Measurements from ENCODE around the gene ASPG. TPM values are rescaled to one million over a fixed set of nuclear protein-coding genes. Genes with fewer than 3 reads are reported as not detected.

ASPG gene
- total and polyA plus RNA-seq, 2 experiments from 2014 or later: not detected

DNA sequence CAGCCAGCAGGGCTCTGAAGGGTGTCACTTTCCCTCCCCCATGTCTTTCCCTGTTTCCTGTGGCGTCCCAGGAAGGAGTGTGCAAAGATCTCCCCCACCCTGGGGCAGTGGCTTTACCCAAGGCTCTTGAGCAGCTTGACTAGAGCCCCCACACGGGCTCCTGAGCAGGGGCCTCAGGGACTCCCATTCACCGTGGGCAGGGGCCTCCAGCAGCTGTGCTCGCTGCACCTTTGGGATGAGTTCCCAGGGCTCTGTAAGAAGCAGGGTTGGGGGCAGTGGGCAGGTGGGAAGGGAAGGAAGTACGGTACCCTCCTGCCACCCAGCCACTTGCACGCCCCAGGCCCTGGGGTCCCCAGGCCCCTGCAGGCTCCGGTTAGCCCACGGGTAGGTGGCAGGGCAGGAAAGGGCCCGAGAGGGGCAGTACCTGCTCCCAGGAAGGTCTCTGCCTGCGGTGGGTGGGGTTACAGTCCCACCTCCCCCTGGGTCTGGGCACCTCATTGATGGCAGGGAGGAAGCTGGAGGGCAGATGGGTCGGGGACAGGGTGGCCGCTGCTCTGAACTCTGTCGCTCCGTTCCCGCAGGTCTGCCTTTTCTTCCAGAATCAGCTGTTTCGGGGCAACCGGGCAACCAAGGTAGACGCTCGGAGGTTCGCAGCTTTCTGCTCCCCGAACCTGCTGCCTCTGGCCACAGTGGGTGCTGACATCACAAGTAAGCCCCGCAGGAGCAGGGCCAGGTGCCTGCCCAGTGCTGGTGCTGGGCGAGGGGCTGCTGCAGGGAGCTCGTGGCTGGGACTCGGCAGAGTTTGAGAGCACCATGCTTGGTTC, 13.0 kb downstream of the ASPG start:
- in situ Hi-C loops (cut with MboI): no loop called here
- no peaks in the 10 kb centered on the region for H3F3A ChIP-seq (ENCODE audit: insufficient read depth)
- H4K20me1 ChIP-seq (ENCODE audit: insufficient read depth): no peaks in the 10 kb centered on the region
- H3K27me3 ChIP-seq (replicated peaks; ENCODE audit: insufficient read depth): no peaks in the 10 kb centered on the region; the same call in 1 of the 2 replicates
- no peak overlapping the region for H3K27ac ChIP-seq
- TF ChIP-seq EZH2phosphoT487 (IDR thresholded peaks at IDR 0.05; ENCODE audit: insufficient read depth, low read depth): no peak
- WGBS, 2 experiments (ENCODE audit: low coverage in 1 of 2, low lambda C conversion rate in 2 of 2, missing lambda C conversion rate in 2 of 2): 56 to 66% methylated on average over 21 to 24 of the region's 25 CpGs
- no peaks in the 10 kb centered on the region for H3K36me3 ChIP-seq (ENCODE audit: low read depth)
- DNase-seq: no peak
- H3K4me3 ChIP-seq: no peak overlapping the region
- H3K4me1 ChIP-seq (ENCODE audit: insufficient read depth): no peaks in the 10 kb centered on the region
- H3K9me3 ChIP-seq (ENCODE audit: low read depth): no peaks in the 10 kb centered on the region
- no peak overlapping the region for H3K9ac ChIP-seq
- no peaks in the 10 kb centered on the region for H3K79me2 ChIP-seq (ENCODE audit: insufficient read depth)
- no peak overlapping the region for H2AFZ ChIP-seq
- H3K9me2 ChIP-seq (ENCODE audit: insufficient read depth): no peaks in the 10 kb centered on the region
- no peak overlapping the region for H3K4me2 ChIP-seq (ENCODE audit: unreplicated experiment)

GRCh38 chr14:104099096-104100041, 13.9 kb downstream of the ASPG start:
- no peaks in the 10 kb centered on the region for H3K36me3 ChIP-seq (ENCODE audit: low read depth)
- no peak for DNase-seq
- no peak overlapping the region for H3K4me3 ChIP-seq
- H3K79me2 ChIP-seq (ENCODE audit: insufficient read depth): no peaks in the 10 kb centered on the region
- no peaks in the 10 kb centered on the region; the same call in 1 of the 2 replicates for H3K27me3 ChIP-seq (replicated peaks; ENCODE audit: insufficient read depth)
- no peaks in the 10 kb centered on the region for H3K4me1 ChIP-seq (ENCODE audit: insufficient read depth)
- in situ Hi-C loops (cut with MboI): no loop called here
- H3K9me3 ChIP-seq (ENCODE audit: low read depth): no peaks in the 10 kb centered on the region
- no peaks in the 10 kb centered on the region for H4K20me1 ChIP-seq (ENCODE audit: insufficient read depth)
- H3K27ac ChIP-seq: no peak overlapping the region
- WGBS, 2 experiments (ENCODE audit: low coverage in 1 of 2, low lambda C conversion rate in 2 of 2, missing lambda C conversion rate in 2 of 2): 46 to 47% methylated on average over 26 of the region's 26 CpGs
- H2AFZ ChIP-seq: no peak overlapping the region
- H3K9ac ChIP-seq: no peak overlapping the region
- no peak for TF ChIP-seq EZH2 (IDR thresholded peaks at IDR 0.05; ENCODE audit: insufficient read depth, poor library complexity, severe bottlenecking)
- no peak for TF ChIP-seq EZH2phosphoT487 (IDR thresholded peaks at IDR 0.05; ENCODE audit: insufficient read depth, low read depth)
- no peaks in the 10 kb centered on the region for H3K9me2 ChIP-seq (ENCODE audit: insufficient read depth)
- no peaks in the 10 kb centered on the region for H3F3A ChIP-seq (ENCODE audit: insufficient read depth)
- no peak overlapping the region for H3K4me2 ChIP-seq (ENCODE audit: unreplicated experiment)

- in situ Hi-C loops (cut with MboI): no loop called here
- Histone ChIP-seq H3K4me1 (ENCODE audit: insufficient read depth) (no peaks in the 10 kb centered on the region), H2AFZ (no peak overlapping the region), H3F3A (ENCODE audit: insufficient read depth) (no peaks in the 10 kb centered on the region), H3K9me2 (ENCODE audit: insufficient read depth) (no peaks in the 10 kb centered on the region), H3K4me2 (ENCODE audit: unreplicated experiment) (no peak overlapping the region), H3K79me2 (ENCODE audit: insufficient read depth) (no peaks in the 10 kb centered on the region), H3K27ac (no peak overlapping the region), H3K9ac (no peak overlapping the region), H3K27me3 (replicated peaks; ENCODE audit: insufficient read depth) (no peaks in the 10 kb centered on the region; the same call in 1 of the 2 replicates), H4K20me1 (ENCODE audit: insufficient read depth) (no peaks in the 10 kb centered on the region), H3K9me3 (ENCODE audit: low read depth) (no peaks in the 10 kb centered on the region), H3K4me3 (no peak overlapping the region), H3K36me3 (ENCODE audit: low read depth) (no peaks in the 10 kb centered on the region)
- 42 to 48% methylated on average over 21 to 22 of the region's 23 CpGs for WGBS, 2 experiments (ENCODE audit: low coverage in 1 of 2, low lambda C conversion rate in 2 of 2, missing lambda C conversion rate in 2 of 2)
- no peak for DNase-seq
- no peak for TF ChIP-seq EZH2phosphoT487 (IDR thresholded peaks at IDR 0.05; ENCODE audit: insufficient read depth, low read depth)
- no peak for TF ChIP-seq EZH2 (IDR thresholded peaks at IDR 0.05; ENCODE audit: insufficient read depth, poor library complexity, severe bottlenecking)
These were observed 14.9 kb downstream of the ASPG start for GRCh38 chr14:104100171-104101085.

Measured in GM23248 (cell line).